ENCODE measurements around the gene TMPRSS9. TPM values are rescaled to one million over a fixed set of nuclear protein-coding genes. Genes with fewer than 3 reads are reported as not detected.
"Not testable (repeated sequence)": the region's sequence is repeated elsewhere in the genome, so short reads cannot be mapped to it uniquely, and the experiment has no call there.

TMPRSS9 gene
- total RNA-seq, 1 experiment from 2014 or later: not detected

- Histone ChIP-seq H2AFZ (ENCODE audit: low read length) (no peak overlapping the region), H3K4me2 (ENCODE audit: low read length) (no peak overlapping the region), H4K20me1 (ENCODE audit: low read length) (no peaks in the 10 kb centered on the region), H3K9ac (ENCODE audit: low read length) (no peak overlapping the region), H3K9me2 (replicated peaks; ENCODE audit: low read length) (no peaks in the 10 kb centered on the region), H3K79me2 (ENCODE audit: low read length) (no peaks in the 10 kb centered on the region), H3F3A (ENCODE audit: low read length, unreplicated experiment) (no peaks in the 10 kb centered on the region), H3K4me1 (ENCODE audit: insufficient read depth, low read length) (0 out of 2 replicates have a peak, but pooled peaks cover 3% of the 10 kb centered on the region), H3K27me3 (ENCODE audit: low read length) (no peaks in the 10 kb centered on the region), H3K4me3 (ENCODE audit: low read length) (no peak overlapping the region), H3K9me3 (ENCODE audit: low read length) (no peaks in the 10 kb centered on the region), H3K27ac (ENCODE audit: low read length) (no peak overlapping the region), H3K36me3 (ENCODE audit: low read depth, low read length) (no peaks in the 10 kb centered on the region)
- no TSS peak for BruUV-seq (replicated peaks)
- CTCF ChIA-PET: no interaction called here
- ATAC-seq: no peak
- no peak for DNase-seq
- POLR2A ChIA-PET (ENCODE audit: unreplicated experiment): no interaction called here
- intact Hi-C loops (cut with micrococcal nuclease): no loop called here
- TF ChIP-seq EZH2phosphoT487 (IDR thresholded peaks at IDR 0.05; ENCODE audit: borderline replicate concordance, low read length) (no peak), CTCF (conservative IDR thresholded peaks at IDR 0.05; ENCODE audit: low read depth, low read length) (no peak), EZH2 (IDR thresholded peaks at IDR 0.05; ENCODE audit: low read length, unreplicated experiment) (no peak)
Observed at GRCh38 chr19:2389594-2389993, 29.5 kb downstream of the TMPRSS9 start.

- Histone ChIP-seq H2AFZ (ENCODE audit: low read length) (no peak overlapping the region), H4K20me1 (ENCODE audit: low read length) (no peaks in the 10 kb centered on the region), H3K36me3 (ENCODE audit: low read depth, low read length) (no peaks in the 10 kb centered on the region), H3K4me2 (ENCODE audit: low read length) (peak overlapping the region; percentile 42; the same call in 1 of the 2 replicates), H3K9ac (ENCODE audit: low read length) (no peak overlapping the region), H3K4me1 (ENCODE audit: insufficient read depth, low read length) (no peaks in the 10 kb centered on the region), H3K4me3 (ENCODE audit: low read length) (no peak overlapping the region), H3K9me2 (replicated peaks; ENCODE audit: low read length) (no peaks in the 10 kb centered on the region), H3K79me2 (ENCODE audit: low read length) (no peaks in the 10 kb centered on the region), H3K27me3 (ENCODE audit: low read length) (no peaks in the 10 kb centered on the region), H3K9me3 (ENCODE audit: low read length) (no peaks in the 10 kb centered on the region), H3K27ac (ENCODE audit: low read length) (no peak overlapping the region), H3F3A (ENCODE audit: low read length, unreplicated experiment) (no peaks in the 10 kb centered on the region)
- TF ChIP-seq EZH2phosphoT487 (IDR thresholded peaks at IDR 0.05; ENCODE audit: borderline replicate concordance, low read length): no peak
- TF ChIP-seq EZH2 (IDR thresholded peaks at IDR 0.05; ENCODE audit: low read length, unreplicated experiment): no peak
- TF ChIP-seq CTCF (conservative IDR thresholded peaks at IDR 0.05; ENCODE audit: low read depth, low read length): peak; percentile 70
- DNase-seq: peak; percentile 69
- ChIA-PET CTCF (interaction anchor here (0.6 kb wide), 1 partner anchor 1970 kb away, joined by 4 read pairs; no protein-coding TSS in a partner anchor), POLR2A (ENCODE audit: unreplicated experiment) (no interaction called here)
- no TSS peak for BruUV-seq (replicated peaks)
- intact Hi-C loops (cut with micrococcal nuclease): no loop called here
- no peak for ATAC-seq
Observed at GRCh38 chr19:2391118-2391725, 31.2 kb downstream of the TMPRSS9 start.

- Histone ChIP-seq H3K36me3 (ENCODE audit: low read depth, low read length) (no peaks in the 10 kb centered on the region), H2AFZ (ENCODE audit: low read length) (no peak overlapping the region), H3K4me1 (ENCODE audit: insufficient read depth, low read length) (no peaks in the 10 kb centered on the region), H3K27me3 (ENCODE audit: low read length) (no peaks in the 10 kb centered on the region), H3K9me2 (replicated peaks; ENCODE audit: low read length) (no peaks in the 10 kb centered on the region), H3F3A (ENCODE audit: low read length, unreplicated experiment) (no peaks in the 10 kb centered on the region), H4K20me1 (ENCODE audit: low read length) (no peaks in the 10 kb centered on the region), H3K27ac (ENCODE audit: low read length) (no peak overlapping the region), H3K4me3 (ENCODE audit: low read length) (no peak overlapping the region), H3K79me2 (ENCODE audit: low read length) (no peaks in the 10 kb centered on the region), H3K4me2 (ENCODE audit: low read length) (no peak overlapping the region), H3K9me3 (ENCODE audit: low read length) (no peaks in the 10 kb centered on the region), H3K9ac (ENCODE audit: low read length) (no peak overlapping the region)
- intact Hi-C loops (cut with micrococcal nuclease): no loop called here
- TF ChIP-seq EZH2phosphoT487 (IDR thresholded peaks at IDR 0.05; ENCODE audit: borderline replicate concordance, low read length) (no peak), EZH2 (IDR thresholded peaks at IDR 0.05; ENCODE audit: low read length, unreplicated experiment) (no peak), CTCF (conservative IDR thresholded peaks at IDR 0.05; ENCODE audit: low read depth, low read length) (no peak)
- DNase-seq: no peak
- CTCF ChIA-PET: interaction anchor here (0.6 kb wide), 1 partner anchor 215 kb away, joined by 3 read pairs; no protein-coding TSS in a partner anchor
- BruUV-seq (replicated peaks): no TSS peak
- POLR2A ChIA-PET (ENCODE audit: unreplicated experiment): no interaction called here
- ATAC-seq: no peak
Observed at GRCh38 chr19:2392366-2392765, 32.3 kb downstream of the TMPRSS9 start.

- H3K9ac ChIP-seq (ENCODE audit: low read length); BruUV-seq (replicated peaks); ATAC-seq; intact Hi-C loops (cut with micrococcal nuclease); H3K79me2 ChIP-seq (ENCODE audit: low read length); H3K27me3 ChIP-seq (ENCODE audit: low read length); H3K36me3 ChIP-seq (ENCODE audit: low read depth, low read length); H2AFZ ChIP-seq (ENCODE audit: low read length); H3K9me3 ChIP-seq (ENCODE audit: low read length); H3K27ac ChIP-seq (ENCODE audit: low read length); H3K4me1 ChIP-seq (ENCODE audit: insufficient read depth, low read length); H3K4me2 ChIP-seq (ENCODE audit: low read length); H3K9me2 ChIP-seq (replicated peaks; ENCODE audit: low read length); POLR2A ChIA-PET (ENCODE audit: unreplicated experiment); CTCF ChIA-PET; H4K20me1 ChIP-seq (ENCODE audit: low read length); H3F3A ChIP-seq (ENCODE audit: low read length, unreplicated experiment); H3K4me3 ChIP-seq (ENCODE audit: low read length): not testable (repeated sequence)
- peak; percentile 12 for DNase-seq
Observed at GRCh38 chr19:2392899-2393298, 32.8 kb downstream of the TMPRSS9 start.

Measured in PC-3 (cell line).